Measurements from ENCODE around the gene CFAP210.

The CFAP210 gene

DNA sequence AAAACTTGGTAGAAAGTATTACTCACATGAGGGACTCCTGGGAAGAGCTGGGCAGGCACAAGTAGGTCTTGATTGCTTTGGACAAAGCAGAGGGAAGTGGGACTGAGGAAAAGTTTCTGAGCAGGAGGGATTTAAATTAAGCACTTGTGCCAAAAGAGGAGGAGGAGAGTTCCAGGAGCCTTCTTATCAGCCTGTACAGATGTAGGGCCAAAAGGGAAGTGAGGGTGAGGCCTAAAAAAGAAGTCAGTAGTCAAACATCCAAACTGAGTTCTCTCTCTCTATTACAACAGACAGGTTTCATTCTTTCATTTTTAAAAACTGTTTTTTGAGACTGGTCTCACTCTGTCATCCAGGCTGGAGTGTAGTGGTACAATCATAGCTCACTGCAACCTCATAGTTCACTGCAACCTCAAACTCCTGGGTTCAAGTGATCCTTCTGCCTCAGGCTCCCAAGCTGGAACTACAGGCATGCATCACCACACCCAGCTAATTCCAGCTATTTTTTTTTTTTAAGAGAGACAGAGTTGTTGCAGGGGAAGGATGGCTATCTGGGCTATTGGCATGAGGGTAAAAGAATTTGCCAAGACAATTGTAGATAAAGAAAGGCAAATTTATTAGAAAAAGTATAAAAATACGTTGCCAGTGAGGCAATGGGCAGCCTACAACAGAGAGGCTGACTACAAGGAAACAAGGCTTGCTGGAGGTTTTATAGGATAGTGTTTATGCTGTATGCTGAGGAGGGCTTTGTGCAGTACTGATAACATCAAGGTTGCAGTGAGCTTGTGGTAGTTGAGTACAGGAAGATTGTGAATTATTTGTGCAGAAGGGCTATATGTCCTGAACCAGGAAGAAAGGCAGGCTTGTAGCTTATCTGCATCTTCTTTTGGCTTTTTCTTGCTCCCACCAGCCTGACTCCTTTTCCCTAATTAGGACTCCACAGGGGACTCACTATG is 29.0 kb downstream of the CFAP210 start:
- DNase-seq (ENCODE audit: low read depth): no peak
- no peak overlapping the region for H3K4me3 ChIP-seq (ENCODE audit: low read depth, low read length)
- TF ChIP-seq, protein P1, sequence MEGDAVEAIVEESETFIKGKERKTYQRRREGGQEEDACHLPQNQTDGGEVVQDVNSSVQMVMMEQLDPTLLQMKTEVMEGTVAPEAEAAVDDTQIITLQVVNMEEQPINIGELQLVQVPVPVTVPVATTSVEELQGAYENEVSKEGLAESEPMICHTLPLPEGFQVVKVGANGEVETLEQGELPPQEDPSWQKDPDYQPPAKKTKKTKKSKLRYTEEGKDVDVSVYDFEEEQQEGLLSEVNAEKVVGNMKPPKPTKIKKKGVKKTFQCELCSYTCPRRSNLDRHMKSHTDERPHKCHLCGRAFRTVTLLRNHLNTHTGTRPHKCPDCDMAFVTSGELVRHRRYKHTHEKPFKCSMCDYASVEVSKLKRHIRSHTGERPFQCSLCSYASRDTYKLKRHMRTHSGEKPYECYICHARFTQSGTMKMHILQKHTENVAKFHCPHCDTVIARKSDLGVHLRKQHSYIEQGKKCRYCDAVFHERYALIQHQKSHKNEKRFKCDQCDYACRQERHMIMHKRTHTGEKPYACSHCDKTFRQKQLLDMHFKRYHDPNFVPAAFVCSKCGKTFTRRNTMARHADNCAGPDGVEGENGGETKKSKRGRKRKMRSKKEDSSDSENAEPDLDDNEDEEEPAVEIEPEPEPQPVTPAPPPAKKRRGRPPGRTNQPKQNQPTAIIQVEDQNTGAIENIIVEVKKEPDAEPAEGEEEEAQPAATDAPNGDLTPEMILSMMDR (IDR thresholded peaks at IDR 0.05; ENCODE audit: insufficient read depth, low read depth, low read length, missing control alignments): no peak

DNA sequence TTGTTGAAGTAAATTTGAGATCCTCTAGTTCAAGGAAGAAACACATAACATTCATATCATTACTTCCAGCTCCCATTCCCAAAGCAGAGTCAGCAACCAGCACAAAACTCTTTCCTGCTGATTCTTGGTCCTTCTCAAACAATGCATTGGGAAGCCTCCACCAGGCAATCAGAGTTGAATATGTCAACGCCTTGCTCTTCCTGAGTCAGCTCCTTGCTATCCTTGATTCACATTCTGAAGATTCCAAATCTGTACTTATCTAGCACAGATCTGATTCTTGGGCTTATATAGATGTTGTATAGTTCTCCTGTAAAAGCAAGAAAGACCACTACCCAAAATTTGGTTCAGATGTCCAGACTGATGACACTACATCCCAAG is 29.6 kb downstream of the CFAP210 start:
- DNase-seq (ENCODE audit: low read depth): no peak
- TF ChIP-seq, protein P1 (IDR thresholded peaks at IDR 0.05; ENCODE audit: insufficient read depth, low read depth, low read length, missing control alignments): no peak
- H3K4me3 ChIP-seq (ENCODE audit: low read depth, low read length): no peak overlapping the region

DNA sequence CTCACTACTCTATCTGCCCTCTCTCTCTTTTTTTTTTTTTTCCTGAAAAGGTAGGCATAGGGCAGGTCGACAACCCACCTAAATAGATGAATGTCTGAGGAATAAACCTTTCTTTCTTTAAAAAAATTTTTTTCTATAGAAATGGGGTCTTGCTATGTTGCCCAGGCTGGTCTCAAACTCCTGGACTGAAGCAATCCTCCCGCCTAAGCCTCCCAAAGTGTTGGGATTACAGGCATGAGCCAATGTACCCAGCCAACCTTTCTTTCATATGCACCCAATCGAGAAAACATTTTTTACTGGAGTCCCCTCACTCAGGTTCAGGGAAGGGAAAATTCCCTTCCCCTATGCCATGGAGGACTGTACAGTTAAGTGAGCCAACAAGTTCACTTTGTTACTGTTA is 31.0 kb downstream of the CFAP210 start:
- TF ChIP-seq, protein P1 (IDR thresholded peaks at IDR 0.05; ENCODE audit: insufficient read depth, low read depth, low read length, missing control alignments): no peak
- no peak for DNase-seq (ENCODE audit: low read depth)
- H3K4me3 ChIP-seq (ENCODE audit: low read depth, low read length): no peak overlapping the region

DNA sequence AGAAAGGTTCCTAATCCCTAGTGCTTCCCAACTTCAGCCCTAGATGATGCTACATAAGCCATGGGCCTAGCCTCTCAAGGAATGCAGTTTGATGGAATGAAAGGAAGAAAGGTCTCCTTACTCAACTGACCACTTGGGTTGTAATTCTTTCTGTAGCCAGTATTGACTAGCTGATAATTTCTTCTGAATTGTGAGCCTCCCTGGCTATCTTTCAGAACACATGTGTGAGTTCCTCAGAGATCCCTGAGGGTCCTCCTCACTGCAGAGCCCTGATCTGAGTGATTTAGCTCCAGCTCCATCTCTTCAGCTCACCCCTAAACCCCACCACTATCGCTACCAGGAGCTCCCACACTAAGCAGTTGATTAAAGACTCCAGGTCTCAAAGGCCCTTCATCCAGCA is 31.5 kb downstream of the CFAP210 start:
- H3K4me3 ChIP-seq (ENCODE audit: low read depth, low read length): no peak overlapping the region
- TF ChIP-seq, protein P1 (IDR thresholded peaks at IDR 0.05; ENCODE audit: insufficient read depth, low read depth, low read length, missing control alignments): no peak
- DNase-seq (ENCODE audit: low read depth): no peak

DNA sequence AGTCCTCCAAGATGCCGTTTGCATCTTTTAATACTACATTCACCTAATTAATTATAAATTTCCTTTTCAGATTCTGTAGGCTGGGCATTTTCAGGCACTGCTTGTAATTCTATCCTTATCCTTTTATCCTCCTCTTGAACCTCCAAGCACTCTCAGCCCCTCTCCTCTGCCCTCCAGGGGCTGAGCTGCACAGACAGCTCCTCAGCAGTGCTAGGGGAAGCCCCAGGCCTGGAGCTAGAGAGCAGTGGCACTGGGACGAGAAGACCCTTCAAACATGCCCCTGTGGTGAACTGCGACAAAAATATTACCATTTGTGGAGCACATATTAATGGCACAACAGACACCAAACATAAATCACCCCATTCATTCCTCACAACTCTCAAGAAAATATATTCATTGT is 32.9 kb downstream of the CFAP210 start:
- H3K4me3 ChIP-seq (ENCODE audit: low read depth, low read length): no peak overlapping the region
- no peak for DNase-seq (ENCODE audit: low read depth)
- TF ChIP-seq, protein P1 (IDR thresholded peaks at IDR 0.05; ENCODE audit: insufficient read depth, low read depth, low read length, missing control alignments): no peak

DNA sequence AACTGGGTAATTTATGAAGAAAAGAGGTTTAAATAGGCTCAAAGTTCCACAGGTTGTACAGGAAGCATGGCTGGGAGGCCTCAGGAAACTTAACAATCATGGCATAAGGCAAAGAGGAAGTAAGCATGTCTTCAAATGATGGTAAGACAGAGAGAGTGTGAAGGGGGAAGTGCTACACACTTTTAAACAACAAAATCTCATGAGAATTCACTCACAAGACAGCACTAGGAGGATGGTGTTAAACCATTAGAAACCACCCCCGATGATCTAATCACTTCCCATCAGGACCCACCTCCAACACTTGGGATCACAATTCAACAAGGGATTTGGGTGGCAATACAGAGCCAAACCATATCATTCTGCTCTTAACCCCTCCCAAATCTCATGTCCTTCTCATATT is 34.9 kb downstream of the CFAP210 start:
- no peak for DNase-seq (ENCODE audit: low read depth)
- TF ChIP-seq, protein P1 (IDR thresholded peaks at IDR 0.05; ENCODE audit: insufficient read depth, low read depth, low read length, missing control alignments): no peak
- no peak overlapping the region for H3K4me3 ChIP-seq (ENCODE audit: low read depth, low read length)
